Medulla oblongata (tissue), 1 donor: Measurements from ENCODE around the gene TTC13.

Experiments
- DNase-seq: peaks from one replicate; pipeline ENCODE4 v3.0.0-alpha.2; 2015; ENCODE audit errors: extremely low spot score

TTC13 gene

DNA sequence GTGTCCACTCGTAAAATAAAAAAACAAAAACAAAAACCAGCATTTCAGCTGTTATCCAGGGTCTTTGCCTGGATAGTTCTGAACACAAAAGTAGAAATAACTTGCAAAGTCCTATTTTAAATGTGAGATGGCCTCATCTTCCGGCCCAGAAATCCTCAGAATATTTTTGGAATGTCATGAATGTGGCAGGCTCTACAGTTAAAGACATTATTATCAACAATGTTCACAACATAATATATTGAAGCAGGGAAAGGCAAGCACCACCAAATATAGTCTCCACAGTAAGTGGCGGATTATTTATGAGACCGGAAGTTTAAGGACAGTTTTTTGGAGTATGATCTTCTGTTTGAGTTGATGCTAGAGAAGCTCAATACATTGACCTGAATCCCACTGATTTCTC lies 109.2 kb downstream of the TTC13 start:
- no peak for DNase-seq

DNA sequence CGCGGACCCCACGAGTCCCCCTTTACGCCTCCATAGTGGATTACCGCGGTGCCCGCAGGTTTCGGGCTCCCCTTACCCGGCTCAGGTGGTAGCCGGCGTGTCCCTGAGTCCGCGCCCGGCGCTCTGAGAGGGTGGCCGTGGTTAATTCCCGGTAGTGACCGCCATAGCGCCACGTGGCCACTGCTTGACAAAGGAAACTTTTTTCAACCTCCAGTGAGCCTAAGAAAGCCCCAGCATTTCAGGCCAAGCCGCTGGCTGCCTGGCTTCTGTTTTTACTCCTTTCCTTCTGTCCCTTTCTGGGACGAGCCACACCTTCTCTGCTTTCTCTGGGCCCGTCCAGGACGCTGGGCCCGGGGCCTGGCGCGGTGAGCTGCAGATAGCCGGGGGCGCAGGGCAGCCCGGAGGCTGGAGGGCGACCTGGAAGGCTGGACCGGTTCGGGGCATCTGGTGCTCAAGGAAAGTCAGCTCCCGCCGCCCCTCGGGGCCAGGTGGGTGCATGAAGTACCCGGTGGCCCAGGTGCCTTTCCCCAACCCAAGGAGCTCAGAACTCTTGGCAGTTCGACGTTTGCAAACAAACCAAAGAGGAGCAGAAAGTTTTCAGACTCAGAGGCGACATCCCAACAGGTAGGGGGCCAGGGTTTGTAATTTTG lies 109.8 kb downstream of the TTC13 start:
- peak; percentile 62 for DNase-seq

DNA sequence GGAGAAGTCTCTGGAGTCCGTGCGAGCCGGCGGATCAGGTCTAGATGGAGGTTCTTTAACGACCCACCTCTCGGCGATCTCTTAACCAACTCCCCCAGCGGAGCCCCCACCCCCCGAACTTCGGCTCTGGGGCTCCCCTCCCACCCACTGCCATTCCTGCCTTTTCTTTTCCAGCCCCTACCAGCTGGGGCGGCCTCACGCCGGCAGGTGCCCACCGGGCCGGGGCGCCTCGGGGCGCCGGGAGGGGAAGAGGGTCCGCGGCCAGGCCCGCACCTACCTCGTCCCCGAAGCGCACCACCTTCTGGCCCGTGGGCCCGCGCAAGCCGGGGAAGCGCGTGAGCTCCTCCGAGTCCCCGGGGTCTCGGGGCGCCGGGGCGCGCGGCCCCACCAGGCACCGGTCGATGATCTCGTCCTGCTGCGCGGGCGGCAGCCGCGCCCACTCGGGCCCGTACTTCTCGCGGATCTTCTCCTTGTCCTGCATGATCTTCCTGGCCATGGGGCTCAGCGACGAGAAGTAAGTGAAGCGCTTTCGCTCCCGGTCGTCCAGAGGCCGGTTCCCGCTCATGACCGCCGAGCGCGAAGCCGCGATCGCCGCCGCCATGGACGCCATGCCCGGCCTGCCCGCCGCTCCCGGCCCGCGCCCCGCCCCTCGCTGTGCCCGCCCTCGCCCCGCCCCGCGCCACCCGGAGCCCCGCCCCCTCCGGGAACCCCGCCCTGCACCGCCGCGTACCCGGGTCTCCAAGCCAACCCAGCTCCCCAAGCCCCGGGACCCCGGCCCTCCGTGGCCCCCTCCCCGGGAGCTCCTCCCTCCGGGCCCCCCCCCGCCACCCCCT lies 110.5 kb downstream of the TTC13 start, which contains the start of gene C1orf198:
Gene C1orf198 (minus strand): TSS at position 619 of the 833 bp plus-strand sequence. CDS start 9 bp downstream, at position 610.
- DNase-seq = peak; percentile 65

DNA sequence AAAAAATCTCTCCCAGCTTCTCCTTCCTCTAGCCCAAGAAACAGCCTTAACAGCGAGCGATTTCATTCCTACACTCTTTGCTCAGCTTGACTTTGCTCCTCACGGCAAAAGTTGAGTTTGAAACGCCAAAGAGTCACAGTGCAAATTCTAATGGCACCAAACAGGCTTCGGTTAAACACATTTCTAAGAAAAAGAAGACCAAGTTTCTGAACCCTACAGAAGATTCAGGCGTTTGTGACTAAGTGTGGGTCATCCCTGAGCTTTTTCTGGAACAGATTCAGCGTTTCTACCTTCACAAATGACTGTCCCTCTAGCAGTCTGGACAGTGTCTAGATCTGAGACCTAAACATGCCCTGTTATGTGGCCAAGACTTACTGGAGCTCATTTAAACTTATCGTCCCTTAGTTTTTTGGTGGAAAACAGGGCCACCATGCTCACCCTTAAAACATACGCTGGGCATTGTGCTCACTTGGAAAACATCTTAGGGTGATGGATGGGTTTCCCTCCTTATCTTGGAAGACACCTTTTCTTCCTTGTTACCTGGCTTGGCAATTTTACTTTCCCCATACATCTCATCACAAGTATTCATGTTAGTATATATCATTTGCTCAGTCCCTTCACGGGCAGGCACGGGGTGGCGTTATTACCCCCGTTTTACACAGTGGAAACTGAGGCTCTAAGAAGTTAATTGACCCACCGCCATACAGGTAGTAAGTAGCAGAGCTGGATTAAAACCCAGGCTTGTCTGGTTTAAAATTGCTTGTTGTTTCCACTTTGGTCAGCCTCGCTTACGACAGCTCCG lies 111.4 kb downstream of the TTC13 start:
- DNase-seq = peak; percentile 58

DNA sequence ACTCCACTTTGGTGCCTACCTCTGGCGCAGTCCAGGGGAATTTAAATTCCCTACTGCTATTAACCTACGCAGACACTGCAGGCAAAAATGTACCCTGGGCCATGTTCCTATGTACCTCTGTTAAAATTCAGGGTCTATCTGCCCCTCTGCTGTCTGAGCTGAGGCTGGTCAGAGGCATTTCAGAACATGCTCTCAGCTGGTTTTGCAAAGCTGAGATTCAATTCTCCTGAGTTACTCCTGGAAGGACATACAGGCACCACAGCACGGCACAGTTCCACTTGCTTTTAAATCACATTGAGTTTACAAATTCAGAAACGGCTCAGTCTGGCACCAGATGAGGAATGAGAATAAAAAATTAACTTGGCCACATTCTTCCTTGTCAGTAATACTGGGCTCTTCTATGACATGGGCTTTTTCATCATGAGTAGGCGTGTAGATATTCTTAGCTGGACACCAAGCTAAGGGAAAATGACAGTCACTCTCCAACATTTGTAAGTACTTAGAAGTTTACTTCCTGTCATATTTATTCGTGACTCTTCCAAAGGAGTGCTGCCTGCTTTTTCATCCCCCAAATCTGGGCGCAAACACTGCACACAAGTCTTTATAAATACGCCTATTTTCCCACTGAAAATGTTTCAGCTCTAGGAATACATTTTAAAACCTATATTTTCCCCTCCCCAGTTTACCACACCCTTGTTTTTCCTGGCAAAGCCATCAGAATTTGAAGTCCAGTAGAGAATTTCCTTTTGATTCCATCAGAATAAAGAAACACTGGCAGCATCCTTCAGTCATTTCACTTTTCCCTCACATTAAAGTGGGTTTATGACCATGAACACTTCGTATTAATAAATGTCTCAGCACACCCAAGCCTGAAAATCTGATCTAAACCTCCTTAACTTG lies 112.2 kb downstream of the TTC13 start:
- peak; percentile 57 for DNase-seq

DNA sequence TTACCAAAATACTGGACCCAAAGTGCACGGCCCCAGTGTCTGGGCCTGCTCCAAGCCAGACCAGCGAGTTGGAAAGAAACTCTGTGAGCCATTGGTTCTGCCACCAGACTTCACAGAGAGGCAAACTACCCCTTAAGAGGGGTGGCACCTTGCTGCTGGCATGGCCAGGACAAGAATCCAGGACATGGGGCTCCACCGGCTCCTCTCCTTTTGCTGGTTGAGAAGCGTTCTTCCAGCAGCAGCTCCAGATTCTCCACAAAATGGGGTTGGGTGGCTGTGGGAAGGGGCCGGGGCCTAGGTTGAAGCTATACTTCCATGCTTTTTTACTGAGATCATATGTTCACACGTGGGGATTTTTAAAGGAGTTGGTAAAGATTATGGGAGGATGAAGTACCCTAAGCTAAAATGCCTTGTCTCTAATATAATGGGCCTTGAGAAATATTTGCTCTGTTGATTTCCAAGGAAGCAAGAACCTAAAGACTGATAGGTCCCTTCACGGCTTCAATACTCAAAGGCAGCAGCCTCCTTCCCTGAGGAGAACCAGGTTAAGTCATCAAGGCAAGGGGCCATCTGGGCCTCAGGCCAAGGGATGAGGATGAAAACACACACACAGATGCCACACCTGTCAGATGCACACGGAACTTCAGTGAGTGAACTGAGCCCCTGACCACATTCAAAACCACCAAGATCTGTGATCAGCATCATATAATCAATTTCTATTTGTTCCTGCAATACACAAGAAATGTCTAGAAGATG lies 113.4 kb downstream of the TTC13 start:
- DNase-seq = no peak

DNA sequence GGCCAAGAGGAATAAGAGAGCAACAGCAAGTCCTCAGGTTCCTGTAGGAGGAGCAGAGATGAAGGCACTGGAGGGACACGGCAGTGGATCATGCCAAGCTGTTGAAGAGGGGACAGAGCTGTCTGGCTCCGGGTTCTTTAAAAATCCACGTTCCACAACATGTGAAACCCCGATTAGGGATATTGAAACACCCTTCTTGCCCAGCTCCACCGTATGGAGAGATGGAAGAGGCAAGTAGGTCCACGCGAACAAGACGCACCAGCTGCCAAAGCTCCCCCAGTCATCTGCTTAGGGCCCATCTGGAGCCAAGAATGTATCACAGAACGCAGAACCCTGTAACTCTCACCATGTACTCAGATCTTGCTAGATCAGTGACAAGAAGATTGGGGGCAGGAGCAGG lies 114.2 kb downstream of the TTC13 start:
- no peak for DNase-seq

DNA sequence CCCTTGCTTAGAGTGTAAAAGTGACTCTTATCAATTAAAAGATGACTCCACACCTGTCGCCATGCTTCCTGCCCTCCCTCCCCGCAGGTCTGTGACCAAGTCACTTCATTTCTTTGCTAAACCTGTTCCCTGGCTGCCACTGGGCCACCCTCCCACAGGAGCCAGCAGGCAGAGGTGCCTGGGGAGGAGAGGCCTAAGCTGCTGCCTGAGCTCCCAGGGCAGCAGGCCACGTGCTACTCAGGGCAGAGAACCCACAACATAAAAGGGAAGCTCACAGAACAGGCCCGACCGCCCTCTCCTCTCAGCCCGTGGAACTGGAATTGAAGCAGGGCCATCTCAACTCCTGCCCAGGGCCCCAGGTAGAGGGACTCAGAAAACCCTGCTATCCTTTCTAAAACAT lies 115.2 kb downstream of the TTC13 start:
- DNase-seq = peak; percentile 75

DNA sequence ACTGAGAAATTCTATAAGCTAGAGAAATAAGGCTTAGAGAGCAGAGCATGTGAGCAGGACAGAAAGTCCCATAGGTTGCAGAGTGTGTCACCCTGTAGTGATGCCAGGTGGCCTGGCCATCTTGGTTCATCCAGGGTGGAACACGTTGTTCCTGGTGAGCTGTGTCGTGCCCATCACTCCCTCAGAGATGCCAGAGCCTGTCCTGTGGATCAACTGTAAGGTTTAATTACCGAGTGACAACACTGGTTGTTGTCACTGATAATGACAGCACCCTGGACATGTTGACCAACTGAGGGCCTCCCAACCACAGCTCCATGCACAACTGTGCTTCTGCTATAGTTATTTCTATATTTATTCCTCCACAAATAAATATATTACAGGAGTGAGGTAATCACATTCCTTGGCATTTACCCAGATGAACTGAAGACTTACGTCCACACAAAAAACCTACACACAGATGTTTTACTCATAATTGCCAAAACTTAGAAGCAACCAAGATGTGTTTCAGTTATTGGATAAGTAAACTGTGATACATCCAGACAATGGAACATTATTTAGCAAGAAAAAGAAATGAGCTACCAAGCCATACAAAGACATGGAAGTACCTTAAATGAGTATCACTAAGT lies 116.6 kb downstream of the TTC13 start:
- DNase-seq = no peak

DNA sequence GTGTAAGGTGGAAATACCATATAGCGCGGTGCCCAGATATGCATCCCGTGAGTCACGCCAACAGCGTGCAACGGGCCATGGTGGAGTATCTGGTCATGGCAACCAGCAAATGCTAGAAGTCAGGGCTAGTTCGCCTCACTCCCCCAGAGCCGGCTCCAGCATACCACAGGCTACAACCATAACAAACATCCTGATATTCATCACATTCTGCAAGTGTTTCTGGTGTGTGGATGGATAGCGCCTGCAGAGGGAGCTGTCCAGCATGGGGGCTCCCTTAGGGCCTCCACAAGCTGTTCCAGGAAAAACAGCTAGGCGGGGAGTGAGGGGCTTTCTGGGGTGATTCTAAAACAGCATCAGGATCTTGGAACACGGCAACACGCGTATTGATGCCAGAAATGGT lies 117.2 kb downstream of the TTC13 start:
- peak; percentile 4 for DNase-seq

DNA sequence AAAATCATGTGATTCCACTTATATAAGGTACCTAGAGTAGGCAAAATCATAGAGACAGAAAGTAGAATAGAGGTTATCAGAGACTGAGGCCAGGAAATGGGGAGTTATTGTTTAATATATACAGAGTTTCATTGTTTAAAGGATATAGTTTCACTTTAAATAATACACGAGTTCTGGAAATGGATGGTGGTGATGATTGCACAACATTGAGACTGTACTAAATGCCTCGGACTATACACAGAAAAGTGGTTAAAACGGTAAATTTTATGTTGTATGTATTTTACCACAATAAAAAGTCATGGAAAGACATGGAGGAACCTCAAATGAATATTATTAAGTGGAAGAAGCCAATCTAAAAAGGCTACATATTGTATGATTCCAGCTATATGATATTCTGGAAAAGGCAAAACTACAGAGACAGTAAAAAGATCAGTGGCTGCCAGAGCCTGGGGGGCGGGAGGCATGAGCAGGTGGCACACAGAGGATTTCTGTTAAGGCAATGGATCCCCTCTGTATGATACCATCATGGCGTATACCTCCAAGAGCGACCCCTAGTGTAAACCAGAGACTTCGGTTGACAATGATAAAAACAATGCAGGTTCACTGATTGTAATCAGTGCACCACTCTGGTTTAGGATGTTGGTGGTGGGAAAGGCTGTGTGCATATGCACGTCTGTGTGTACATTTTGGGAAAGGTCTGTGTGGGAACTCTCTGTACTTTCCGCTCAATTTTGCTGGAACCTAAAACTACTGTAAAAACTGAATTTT lies 117.9 kb downstream of the TTC13 start:
- peak; percentile 3 for DNase-seq

DNA sequence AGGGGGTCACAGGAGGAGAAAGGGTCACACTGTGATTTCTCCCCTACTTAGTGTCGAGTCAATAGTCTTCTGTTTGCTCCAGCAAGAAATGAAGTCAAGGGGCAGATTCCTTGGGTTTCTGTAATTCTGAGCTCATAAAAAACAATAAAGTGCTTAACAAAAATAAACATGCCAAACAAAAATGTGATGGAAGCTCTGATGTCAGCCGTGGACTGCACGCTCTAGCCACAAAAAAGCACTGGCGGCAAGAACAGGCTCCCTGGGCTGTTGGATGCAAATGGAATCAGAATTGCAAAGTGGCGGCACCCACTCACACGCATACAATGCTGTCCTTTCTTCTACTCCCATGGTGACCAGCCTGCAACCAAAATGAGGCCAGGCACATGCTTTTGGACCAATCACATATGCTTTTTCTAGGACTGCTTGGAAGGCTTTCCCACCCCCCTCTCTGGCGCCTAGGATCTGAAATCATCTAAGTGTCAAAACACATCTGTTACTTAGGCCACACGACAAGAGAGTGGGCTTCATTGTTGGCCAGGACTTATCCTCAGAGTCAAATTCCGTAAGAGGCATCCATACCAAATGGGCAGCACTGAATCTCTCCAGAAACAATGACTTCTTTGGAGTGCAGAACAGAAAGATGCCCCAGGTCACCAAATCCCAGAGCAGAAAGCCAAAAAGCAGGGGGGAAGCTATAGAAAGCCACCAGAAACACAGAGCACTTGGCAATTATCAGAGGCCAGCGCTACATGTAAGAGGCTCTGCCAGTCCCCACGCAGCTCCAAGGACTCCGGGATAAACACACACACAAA lies 119.5 kb downstream of the TTC13 start:
- peak; percentile 96 for DNase-seq

DNA sequence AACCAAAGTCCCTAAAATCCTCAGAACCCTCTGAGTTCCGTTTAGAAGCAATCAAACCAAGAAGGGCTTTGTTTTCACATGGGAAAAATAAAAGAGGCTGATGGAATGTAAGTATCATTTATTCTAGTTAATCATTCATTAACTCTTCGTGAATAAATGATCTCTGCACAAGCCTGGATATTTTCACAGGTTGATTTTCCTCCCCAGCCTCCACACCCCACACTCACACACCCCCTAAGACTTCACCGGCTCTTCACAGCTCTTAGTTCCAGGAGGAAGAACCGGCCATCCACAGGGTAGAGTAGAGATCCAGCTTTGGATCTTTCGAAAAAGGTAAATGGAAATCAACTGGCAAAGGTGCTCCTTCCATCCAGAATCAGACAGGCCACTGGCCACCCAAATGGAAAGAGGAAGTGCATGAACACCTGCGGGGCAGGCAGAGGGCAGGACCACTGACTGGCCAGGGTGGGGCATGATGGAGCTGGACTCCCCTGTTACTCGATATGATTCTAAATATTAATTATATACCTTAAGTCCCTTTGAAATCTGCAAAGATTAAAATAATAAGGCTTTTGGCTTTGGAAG lies 120.3 kb downstream of the TTC13 start:
- DNase-seq = peak; percentile 3

DNA sequence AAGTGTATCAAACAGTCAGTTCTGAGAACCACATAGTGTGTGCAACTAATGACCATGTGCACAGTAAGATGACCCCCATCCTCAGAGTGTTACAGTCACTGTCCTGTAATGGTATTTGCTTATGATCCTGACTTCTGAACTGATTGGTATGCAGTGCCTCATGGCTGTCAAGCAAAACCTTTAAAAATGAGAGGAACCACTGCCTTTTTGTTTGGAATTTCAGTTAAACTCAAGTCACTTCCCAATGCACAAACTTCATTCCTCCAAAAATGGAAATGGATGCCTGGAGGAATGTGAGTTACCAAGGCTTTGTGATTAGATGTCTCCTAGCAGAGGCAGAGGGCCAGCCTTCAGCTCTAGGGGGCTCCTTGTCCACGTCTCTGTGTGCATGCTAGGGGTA lies 120.8 kb downstream of the TTC13 start:
- DNase-seq = peak; percentile 17

DNA sequence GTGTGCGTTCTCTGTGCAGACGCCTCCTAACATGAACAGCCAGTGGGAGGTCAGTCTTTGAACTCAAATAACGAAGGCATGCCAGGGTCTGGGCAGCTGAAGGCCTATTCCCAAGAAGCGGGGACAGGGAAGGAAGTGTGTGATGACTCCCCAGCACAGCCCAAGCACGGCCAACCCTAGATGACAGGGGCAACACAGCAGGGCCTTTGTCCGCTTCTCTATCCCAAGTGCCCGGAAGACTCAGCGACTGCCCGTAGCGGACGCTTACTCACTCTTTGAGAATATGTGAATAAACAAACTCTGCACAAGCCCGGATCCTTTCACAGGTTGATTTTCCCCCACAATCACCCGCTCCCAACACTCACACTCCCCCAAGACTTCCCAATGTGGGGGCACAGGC lies 121.6 kb downstream of the TTC13 start:
- DNase-seq = peak; percentile 88
